Activated effector memory CD4-positive, alpha-beta T cell treated with anti-CD3 and anti-CD28 coated beads, Interleukin-2, amount 50 U/mL, for 16 hours (primary cell): ENCODE data around the gene MLN.
"Not testable (repeated sequence)": the region's sequence is repeated elsewhere in the genome, so short reads cannot be mapped to it uniquely, and the experiment has no call there.

Experiments
- DNase-seq: peaks from one replicate; pipeline ENCODE4 v3.0.0-alpha.2; 2020

MLN gene

GRCh38 chr6:33834401-33835392 lies 30.9 kb upstream of the MLN start:
- DNase-seq = no peak

GRCh38 chr6:33833599-33833998 lies 29.8 kb upstream of the MLN start:
- DNase-seq = no peak

GRCh38 chr6:33832831-33833230 lies 29.0 kb upstream of the MLN start:
- DNase-seq = not testable (repeated sequence)

- not testable (repeated sequence) for DNase-seq
Measured at GRCh38 chr6:33831725-33832124, 27.9 kb upstream of the MLN start.

GRCh38 chr6:33830635-33831240 lies 26.9 kb upstream of the MLN start:
- no peak for DNase-seq

- DNase-seq = no peak
Measured at GRCh38 chr6:33828764-33829731, 25.2 kb upstream of the MLN start.

- no peak for DNase-seq
Measured at GRCh38 chr6:33828452-33828763, 24.6 kb upstream of the MLN start.

- no peak for DNase-seq
Measured at GRCh38 chr6:33827546-33828451, 24.0 kb upstream of the MLN start.

GRCh38 chr6:33826537-33826936 lies 22.7 kb upstream of the MLN start:
- no peak for DNase-seq

GRCh38 chr6:33824461-33825154 lies 20.8 kb upstream of the MLN start:
- DNase-seq = no peak

GRCh38 chr6:33823806-33824205 lies 20.0 kb upstream of the MLN start:
- no peak for DNase-seq

- DNase-seq = no peak
Measured at GRCh38 chr6:33822575-33823395, 19.0 kb upstream of the MLN start.

GRCh38 chr6:33820784-33821520 lies 17.1 kb upstream of the MLN start:
- no peak for DNase-seq

- DNase-seq = no peak
Measured at GRCh38 chr6:33820243-33820642, 16.4 kb upstream of the MLN start.

- no peak for DNase-seq
Measured at GRCh38 chr6:33819021-33819420, 15.2 kb upstream of the MLN start.

GRCh38 chr6:33818293-33818692 lies 14.5 kb upstream of the MLN start:
- DNase-seq = no peak

GRCh38 chr6:33817489-33817888 lies 13.7 kb upstream of the MLN start:
- DNase-seq = no peak

GRCh38 chr6:33816911-33817310 lies 13.1 kb upstream of the MLN start:
- DNase-seq = no peak

- DNase-seq = no peak
Measured at GRCh38 chr6:33815854-33816253, 12.1 kb upstream of the MLN start.
